ENCODE results near the gene APOBEC4.

Gene APOBEC4

GRCh38 chr1:183600634-183601033 is 52.5 kb downstream of the APOBEC4 start:
- DNase-seq (ENCODE audit: low read depth), result no peak

GRCh38 chr1:183600136-183600535 is 53.0 kb downstream of the APOBEC4 start:
- DNase-seq (ENCODE audit: low read depth), result no peak

- DNase-seq (ENCODE audit: low read depth), result no peak
Measured at GRCh38 chr1:183598386-183598785, 54.7 kb downstream of the APOBEC4 start.

- DNase-seq (ENCODE audit: low read depth), result no peak
Measured at GRCh38 chr1:183597656-183598347, 55.3 kb downstream of the APOBEC4 start.

- DNase-seq (ENCODE audit: low read depth), result no peak
Measured at GRCh38 chr1:183596500-183596899, 56.6 kb downstream of the APOBEC4 start.
